Activated CD8-positive, alpha-beta memory T cell treated with anti-CD3 and anti-CD28 coated beads for 24 hours (primary cell): ENCODE results near the gene IL9R.
"Not testable (repeated sequence)": the region's sequence is repeated elsewhere in the genome, so short reads cannot be mapped to it uniquely, and the experiment has no call there.

Source experiments
- DNase-seq: peaks from one replicate; pipeline ENCODE4 v3.0.0-alpha.2; 2020

Gene IL9R

GRCh38 chrX:155999751-156000150 is 2.3 kb downstream of the IL9R start:
- not testable (repeated sequence) for DNase-seq

DNA sequence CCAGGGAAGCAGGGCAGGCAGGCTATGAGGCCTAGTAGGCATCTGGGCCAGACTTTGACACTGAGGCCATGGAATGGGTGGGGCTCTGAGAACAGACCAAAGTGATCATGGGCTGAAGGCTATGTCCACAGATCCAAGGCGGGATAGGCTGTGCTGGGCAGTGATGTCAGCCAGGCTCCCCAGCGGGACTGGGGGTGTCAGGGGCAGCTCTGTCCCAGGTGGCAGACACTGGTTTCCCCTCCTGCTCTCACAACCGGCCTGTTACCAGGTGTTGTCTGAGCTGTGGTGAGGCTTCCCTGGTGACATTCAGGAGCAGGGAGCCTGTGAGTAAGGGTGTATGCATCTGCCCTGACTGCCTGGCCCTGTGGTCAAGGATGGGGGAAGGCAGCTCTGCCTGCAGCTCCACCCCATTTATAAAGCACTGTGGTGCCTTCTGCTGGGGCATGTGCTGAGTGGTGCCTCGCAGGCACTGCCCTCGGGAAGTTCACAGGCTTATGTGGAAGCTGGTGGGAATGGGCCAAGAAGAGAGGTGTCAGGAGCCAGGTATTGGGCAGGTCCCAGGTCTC is 2.9 kb downstream of the IL9R start:
- no peak for DNase-seq

- DNase-seq: no peak
Measured at GRCh38 chrX:156001001-156001666, 3.6 kb downstream of the IL9R start.

DNA sequence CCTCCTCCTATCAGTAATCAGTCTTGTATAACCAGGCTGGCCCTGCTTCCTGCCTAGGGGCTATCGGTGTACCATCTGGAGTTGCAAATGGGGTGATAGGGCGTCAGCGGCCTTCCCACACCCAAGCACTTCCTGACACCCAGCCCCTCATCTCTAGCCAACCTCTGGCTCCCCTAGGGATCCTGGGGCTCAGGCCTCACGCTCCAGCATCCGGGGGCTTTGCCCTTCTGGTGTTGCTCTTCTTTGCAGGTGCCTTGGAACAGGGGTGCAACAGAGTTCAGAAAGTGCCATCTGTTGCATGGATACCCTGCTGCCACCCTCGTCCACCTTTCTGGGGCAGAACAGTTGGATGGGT is 4.1 kb downstream of the IL9R start:
- no peak for DNase-seq

DNA sequence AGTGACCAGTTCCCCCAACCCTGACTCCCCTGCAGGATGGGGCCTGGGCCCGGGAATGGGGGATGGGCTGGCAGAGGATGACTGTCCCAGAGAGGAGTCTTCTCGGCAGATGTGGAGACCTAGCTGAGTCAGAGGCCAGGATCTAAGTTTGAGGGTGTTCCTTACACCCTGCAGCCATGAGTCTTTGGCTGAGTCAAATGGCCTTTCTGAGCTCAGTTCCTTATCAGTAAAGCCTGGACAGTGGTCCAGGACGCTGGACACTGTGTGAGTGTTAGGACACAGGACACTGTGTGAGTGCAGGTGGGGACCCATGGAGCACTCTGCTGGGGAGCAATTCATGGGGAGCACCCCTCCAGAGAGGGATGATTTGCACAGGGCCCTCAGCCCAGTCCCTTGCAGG is 5.0 kb downstream of the IL9R start:
- DNase-seq: no peak

GRCh38 chrX:156003486-156004185 is 6.1 kb downstream of the IL9R start:
- no peak for DNase-seq

DNA sequence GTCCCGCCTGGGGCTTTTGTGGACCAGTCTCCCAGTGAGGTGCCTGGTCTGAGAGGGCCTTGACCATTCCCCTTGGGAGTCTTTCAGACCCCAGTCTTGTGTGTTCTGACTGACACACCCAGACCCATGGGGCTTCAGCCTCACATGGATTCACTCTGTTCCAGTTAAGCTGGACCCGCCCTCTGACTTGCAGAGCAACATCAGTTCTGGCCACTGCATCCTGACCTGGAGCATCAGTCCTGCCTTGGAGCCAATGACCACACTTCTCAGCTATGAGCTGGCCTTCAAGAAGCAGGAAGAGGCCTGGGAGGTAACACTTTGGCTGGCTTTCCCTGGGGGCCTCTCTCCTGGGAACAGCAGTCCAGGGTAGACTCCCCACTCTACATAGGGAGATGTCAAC is 6.8 kb downstream of the IL9R start:
- no peak for DNase-seq

DNA sequence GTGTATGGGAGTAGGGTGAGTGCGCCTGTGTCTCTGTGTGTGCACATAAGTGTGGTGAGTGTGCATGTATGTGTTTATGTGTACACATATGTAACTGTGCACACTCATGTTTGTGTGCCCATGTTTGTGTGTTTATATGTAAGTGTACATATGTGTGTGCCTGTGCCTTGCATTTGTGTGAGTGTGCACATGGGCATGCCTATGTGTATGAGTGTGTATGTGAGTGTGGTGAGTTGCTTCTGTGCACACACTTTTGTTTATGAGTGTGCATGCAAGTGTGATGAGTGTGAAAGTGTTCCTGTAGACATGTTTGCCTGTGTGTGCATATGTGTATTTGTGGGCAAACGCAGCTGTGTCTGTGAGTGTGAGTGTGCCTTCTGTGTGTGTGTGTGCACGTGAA is 7.2 kb downstream of the IL9R start:
- no peak for DNase-seq

DNA sequence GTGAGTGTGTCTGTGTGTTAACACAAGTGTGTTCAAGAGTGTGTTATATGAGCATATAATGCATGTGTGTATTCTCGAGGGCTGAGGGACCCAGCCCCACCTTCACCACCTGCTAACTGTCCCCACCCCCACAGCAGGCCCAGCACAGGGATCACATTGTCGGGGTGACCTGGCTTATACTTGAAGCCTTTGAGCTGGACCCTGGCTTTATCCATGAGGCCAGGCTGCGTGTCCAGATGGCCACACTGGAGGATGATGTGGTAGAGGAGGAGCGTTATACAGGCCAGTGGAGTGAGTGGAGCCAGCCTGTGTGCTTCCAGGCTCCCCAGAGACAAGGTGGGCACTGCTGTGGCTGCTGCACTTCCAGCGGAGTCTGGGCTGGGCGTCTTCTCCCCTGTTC is 7.6 kb downstream of the IL9R start:
- DNase-seq: no peak

DNA sequence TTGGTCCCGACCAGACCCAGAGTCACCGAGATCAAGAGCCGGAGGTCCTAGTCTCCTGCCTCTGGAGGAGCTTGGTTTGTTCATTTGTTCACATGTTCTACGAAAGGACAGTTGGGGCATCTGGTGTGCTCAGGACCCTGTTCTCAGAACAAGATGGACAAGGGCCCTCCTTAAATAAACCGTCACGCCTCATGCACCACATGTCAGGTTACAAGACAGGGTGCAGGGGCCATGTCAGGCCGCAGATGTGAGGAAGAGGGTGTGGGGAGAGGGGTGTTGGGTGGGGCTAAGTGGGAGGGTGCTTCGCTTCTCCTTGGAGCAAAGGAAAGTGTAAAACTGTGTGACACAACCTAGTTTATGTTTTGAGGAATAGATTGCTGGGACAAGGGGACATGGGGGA is 9.0 kb downstream of the IL9R start:
- DNase-seq: not testable (repeated sequence)

- DNase-seq: not testable (repeated sequence)
Measured at GRCh38 chrX:156008379-156008778, 10.9 kb downstream of the IL9R start.

DNA sequence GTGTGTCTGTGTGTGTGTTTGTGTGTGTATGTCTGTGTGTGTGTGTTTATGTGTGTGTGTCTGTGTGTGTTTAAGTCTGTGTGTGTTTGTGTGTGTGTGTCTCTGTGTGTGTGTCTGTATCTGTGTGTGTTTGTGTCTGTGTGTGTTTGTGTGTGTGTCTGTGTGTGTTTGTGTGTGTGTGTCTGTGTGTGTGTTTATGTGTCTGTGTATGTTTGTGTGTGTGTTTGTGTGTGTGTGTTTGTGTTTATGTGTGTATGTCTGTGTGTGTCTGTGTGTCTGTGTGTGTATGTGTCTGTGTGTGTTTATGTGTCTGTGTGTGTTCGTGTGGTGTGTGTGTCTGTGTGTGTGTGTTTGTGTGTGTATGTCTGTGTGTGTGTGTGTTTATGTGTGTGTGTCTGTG is 11.4 kb downstream of the IL9R start:
- DNase-seq: no peak

GRCh38 chrX:156009691-156010090 is 12.2 kb downstream of the IL9R start:
- not testable (repeated sequence) for DNase-seq

DNA sequence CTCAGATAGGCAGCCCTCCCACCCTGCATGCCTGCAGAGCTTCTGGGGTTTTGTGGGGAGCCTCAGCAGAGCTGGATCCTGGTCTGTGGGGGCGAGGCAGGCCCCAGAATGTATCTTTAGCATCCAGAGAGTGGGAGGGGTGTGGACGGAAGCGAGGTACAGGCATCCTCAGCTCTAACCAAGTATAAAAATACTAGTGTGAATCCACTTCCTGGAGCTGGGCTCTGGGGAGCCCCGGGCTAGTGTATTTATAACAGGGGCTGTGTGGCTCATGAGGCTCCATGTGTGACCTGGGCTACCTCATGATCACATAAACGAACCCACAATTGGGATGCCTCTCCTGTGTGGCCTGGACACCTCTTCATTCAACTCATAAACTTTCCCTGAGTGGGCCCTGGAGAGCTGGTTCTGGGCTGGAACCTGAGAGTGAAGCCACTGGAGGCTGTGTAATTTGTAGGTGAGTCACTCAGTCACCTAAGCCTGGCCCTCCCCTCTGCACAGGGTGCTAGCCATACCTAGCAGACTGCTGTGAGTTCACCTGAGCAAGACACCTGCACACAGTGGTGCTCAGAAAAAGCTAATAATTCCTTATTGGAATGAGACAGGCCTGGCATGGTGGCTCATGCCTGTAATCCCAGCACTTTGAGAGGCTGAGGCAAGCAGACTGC is 15.9 kb downstream of the IL9R start:
- not testable (repeated sequence) for DNase-seq

DNA sequence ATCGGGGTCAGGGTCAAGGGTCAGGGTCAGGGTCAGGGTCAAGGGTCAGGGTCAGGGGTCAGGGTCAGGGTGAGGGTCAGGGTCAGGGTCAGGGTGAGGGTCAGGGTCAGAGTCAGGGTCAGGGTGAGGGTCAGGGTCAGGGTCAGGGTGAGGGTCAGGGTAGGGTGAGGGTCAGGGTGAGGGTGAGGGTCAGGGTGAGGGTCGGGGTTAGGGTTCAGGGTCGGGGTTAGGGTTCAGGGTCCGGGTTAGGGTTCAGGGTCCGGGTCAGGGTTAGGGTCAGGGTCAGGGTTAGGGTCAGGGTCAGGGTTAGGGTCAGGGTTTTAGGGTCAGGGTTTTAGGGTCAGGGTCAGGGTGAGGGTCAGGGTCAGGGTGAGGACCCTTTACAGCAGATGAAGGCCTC is 22.4 kb downstream of the IL9R start:
- not testable (repeated sequence) for DNase-seq

DNA sequence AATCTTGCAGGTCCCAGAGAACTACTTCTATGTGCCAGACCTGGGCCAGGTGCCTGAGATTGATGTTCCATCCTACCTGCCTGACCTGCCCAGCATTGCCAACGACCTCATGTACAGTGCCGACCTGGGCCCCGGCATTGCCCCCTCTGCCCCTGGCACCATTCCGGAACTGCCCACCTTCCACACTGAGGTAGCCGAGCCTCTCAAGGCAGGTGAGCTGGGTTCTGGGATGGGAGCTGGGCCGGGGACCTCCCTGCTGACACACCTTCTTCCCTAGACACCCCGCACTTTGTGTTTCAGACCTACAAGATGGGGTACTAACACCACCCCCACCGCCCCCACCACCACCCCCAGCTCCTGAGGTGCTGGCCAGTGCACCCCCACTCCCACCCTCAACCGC is 25.5 kb downstream of the IL9R start:
- not testable (repeated sequence) for DNase-seq

DNA sequence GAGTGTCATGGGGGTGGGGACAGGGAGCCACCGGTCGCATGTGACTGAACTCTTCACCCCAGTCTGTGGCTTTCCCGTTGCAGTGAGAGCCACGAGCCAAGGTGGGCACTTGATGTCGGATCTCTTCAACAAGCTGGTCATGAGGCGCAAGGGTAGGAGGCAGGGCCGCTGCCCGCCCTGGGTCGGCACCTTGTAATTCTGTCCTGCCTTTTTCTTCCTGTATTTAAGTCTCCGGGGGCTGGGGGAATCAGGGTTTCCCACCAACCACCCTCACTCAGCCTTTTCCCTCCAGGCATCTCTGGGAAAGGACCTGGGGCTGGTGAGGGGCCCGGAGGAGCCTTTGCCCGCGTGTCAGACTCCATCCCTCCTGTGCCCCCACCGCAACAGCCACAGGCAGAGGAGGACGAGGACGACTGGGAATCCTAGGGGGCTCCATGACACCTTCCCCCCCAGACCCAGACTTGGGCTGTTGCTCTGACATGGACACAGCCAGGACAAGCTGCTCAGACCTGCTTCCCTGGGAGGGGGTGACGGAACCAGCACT is 27.5 kb downstream of the IL9R start:
- not testable (repeated sequence) for DNase-seq

- DNase-seq: not testable (repeated sequence)
Measured at GRCh38 chrX:156028653-156029237, 31.2 kb downstream of the IL9R start.

DNA sequence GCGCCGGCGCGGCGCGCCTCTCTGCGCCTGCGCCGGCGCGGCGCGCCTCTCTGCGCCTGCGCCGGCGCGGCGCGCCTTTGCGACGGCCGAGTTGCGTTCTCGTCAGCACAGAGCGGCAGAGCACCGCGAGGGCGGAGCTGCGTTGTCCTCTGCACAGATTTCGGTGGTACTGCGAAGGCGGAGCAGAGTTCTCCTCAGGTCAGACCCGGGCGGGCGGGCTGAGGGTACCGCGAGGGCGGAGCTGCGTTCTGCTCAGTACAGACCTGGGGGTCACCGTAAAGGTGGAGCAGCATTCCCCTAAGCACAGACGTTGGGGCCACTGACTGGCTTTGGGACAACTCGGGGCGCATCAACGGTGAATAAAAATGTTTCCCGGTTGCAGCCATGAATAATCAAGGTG is 31.8 kb downstream of the IL9R start:
- not testable (repeated sequence) for DNase-seq

DNA sequence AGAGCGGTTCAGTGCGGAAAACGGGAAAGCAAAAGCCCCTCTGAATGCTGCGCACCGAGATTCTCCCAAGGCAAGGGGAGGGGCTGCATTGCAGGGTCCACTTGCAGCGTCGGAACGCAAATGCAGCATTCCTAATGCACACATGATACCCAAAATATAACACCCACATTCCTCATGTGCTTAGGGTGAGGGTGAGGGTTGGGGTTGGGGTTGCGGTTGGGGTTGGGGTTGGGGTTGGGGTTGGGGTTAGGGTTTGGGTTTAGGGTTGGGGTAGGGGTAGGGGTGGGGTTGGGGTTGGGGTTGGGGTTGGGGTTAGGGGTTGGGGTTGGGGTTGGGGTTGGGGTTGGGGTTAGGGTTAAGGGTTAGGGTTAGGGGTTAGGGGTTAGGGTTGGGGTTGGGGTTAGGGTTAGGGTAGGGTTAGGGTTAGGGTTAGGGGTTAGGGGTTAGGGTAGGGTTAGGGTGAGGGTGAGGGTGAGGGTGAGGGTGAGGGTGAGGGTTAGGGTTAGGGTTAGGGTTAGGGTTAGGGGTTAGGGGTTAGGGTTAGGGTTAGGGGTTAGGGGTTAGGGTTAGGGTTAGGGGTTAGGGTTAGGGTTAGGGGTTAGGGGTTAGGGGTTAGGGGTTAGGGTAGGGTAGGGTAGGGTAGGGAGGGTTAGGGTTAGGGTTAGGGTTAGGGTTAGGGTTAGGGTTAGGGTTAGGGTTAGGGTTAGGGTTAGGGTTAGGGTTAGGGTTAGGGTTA is 32.4 kb downstream of the IL9R start:
- DNase-seq: not testable (repeated sequence)

DNA sequence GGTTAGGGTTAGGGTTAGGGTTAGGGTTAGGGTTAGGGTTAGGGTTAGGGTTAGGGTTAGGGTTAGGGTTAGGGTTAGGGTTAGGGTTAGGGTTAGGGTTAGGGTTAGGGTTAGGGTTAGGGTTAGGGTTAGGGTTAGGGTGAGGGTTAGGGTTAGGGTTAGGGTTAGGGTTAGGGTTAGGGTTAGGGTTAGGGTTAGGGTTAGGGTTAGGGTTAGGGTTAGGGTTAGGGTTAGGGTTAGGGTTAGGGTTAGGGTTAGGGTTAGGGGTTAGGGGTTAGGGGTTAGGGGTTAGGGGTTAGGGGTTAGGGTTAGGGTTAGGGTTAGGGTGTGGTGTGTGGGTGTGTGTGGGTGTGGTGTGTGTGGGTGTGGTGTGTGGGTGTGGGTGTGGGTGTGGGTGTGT is 33.0 kb downstream of the IL9R start:
- not testable (repeated sequence) for DNase-seq
